HG02763 (cell line): ENCODE results near the gene QKI.

Experiments
- ATAC-seq: cut with Tn5 transposase; IDR thresholded peaks from one replicate; pipeline ENCODE4 v1.9.1; 2021; ENCODE audit warnings: mild to moderate bottlenecking, moderate library complexity; ENCODE audit not compliant: unreplicated experiment

QKI gene

GRCh38 chr6:163390770-163391169 is 23.7 kb upstream of the QKI start:
- ATAC-seq = no peak

GRCh38 chr6:163391985-163392384 is 22.5 kb upstream of the QKI start:
- no peak for ATAC-seq

- ATAC-seq = no peak
Measured at GRCh38 chr6:163392533-163392932, 22.0 kb upstream of the QKI start.

- no peak for ATAC-seq
Measured at GRCh38 chr6:163393923-163394322, 20.6 kb upstream of the QKI start.

GRCh38 chr6:163394659-163395058 is 19.9 kb upstream of the QKI start:
- ATAC-seq = no peak

GRCh38 chr6:163395122-163395830 is 19.2 kb upstream of the QKI start:
- no peak for ATAC-seq

GRCh38 chr6:163395831-163396185 is 18.7 kb upstream of the QKI start:
- no peak for ATAC-seq

GRCh38 chr6:163397326-163397725 is 17.2 kb upstream of the QKI start:
- no peak for ATAC-seq

GRCh38 chr6:163398115-163398514 is 16.4 kb upstream of the QKI start:
- ATAC-seq = no peak

- no peak for ATAC-seq
Measured at GRCh38 chr6:163398815-163399214, 15.7 kb upstream of the QKI start.

- no peak for ATAC-seq
Measured at GRCh38 chr6:163400509-163400908, 14.0 kb upstream of the QKI start.

- ATAC-seq = no peak
Measured at GRCh38 chr6:163401039-163401885, 13.3 kb upstream of the QKI start.

GRCh38 chr6:163402616-163403015 is 11.9 kb upstream of the QKI start:
- no peak for ATAC-seq

- no peak for ATAC-seq
Measured at GRCh38 chr6:163404825-163405265, 9.7 kb upstream of the QKI start.

GRCh38 chr6:163405412-163406309 is 8.9 kb upstream of the QKI start:
- peak; percentile 76 for ATAC-seq

GRCh38 chr6:163406366-163406765 is 8.2 kb upstream of the QKI start:
- peak; percentile 4 for ATAC-seq

GRCh38 chr6:163406830-163407229 is 7.7 kb upstream of the QKI start:
- ATAC-seq = no peak

GRCh38 chr6:163408352-163408991 is 6.0 kb upstream of the QKI start:
- no peak for ATAC-seq

- no peak for ATAC-seq
Measured at GRCh38 chr6:163409712-163410111, 4.8 kb upstream of the QKI start.

- ATAC-seq = no peak
Measured at GRCh38 chr6:163412341-163412740, 2.2 kb upstream of the QKI start.
